Left renal pelvis (tissue), 4 donors: Measurements from ENCODE around the gene RAB9A. TPM values are rescaled to one million over a fixed set of nuclear protein-coding genes. Genes with fewer than 3 reads are reported as not detected.
A peak's percentile ranks its signal among the peaks of the same experiment; 100 is the strongest.
"Not testable (repeated sequence)": the region's sequence is repeated elsewhere in the genome, so short reads cannot be mapped to it uniquely, and the experiment has no call there.

ENCODE experiments used
- DNase-seq, 4 donors: peaks; one replicate each; pipeline ENCODE4 v3.0.0-alpha.2; 2013; ENCODE audit warnings: low read depth in 4 of 4, low spot score in 3 of 4
- polyA plus RNA-seq, 4 donors: library from polyadenylated mRNA; unstranded; fragments of 120-200 nt; gene quantifications; one replicate each; pipeline ENCODE4 v1.2.1, GENCODE V29; 2013; ENCODE audit not compliant: insufficient read length in 4 of 4

RAB9A gene
- polyA plus RNA-seq, 4 donors = 24.9 to 33.9 (median 25.6) TPM

- no peak for DNase-seq
Measured at GRCh38 chrX:13698432-13698831, 9.5 kb downstream of the RAB9A start.

- no peak for DNase-seq
Measured at GRCh38 chrX:13699183-13699826, 10.4 kb downstream of the RAB9A start.

GRCh38 chrX:13700380-13700779 lies 11.5 kb downstream of the RAB9A start:
- no peak for DNase-seq

- DNase-seq = no peak
Measured at GRCh38 chrX:13702111-13702789, 13.3 kb downstream of the RAB9A start.

- no peak for DNase-seq
Measured at GRCh38 chrX:13703135-13703534, 14.2 kb downstream of the RAB9A start.

- DNase-seq = no peak
Measured at GRCh38 chrX:13703589-13703988, 14.7 kb downstream of the RAB9A start.

- DNase-seq = no peak
Measured at GRCh38 chrX:13711141-13711540, 22.2 kb downstream of the RAB9A start.

GRCh38 chrX:13716455-13716854 lies 27.5 kb downstream of the RAB9A start:
- no peak for DNase-seq

- DNase-seq = no peak
Measured at GRCh38 chrX:13716905-13717304, 28.0 kb downstream of the RAB9A start.

- DNase-seq = no peak
Measured at GRCh38 chrX:13717700-13718472, 29.0 kb downstream of the RAB9A start.

- no peak for DNase-seq
Measured at GRCh38 chrX:13719192-13719856, 30.4 kb downstream of the RAB9A start.

- DNase-seq = no peak
Measured at GRCh38 chrX:13721371-13721770, 32.4 kb downstream of the RAB9A start.

GRCh38 chrX:13721819-13722519 lies 33.0 kb downstream of the RAB9A start:
- DNase-seq = no peak

GRCh38 chrX:13724878-13725277 lies 36.0 kb downstream of the RAB9A start:
- DNase-seq = not testable (repeated sequence)

- DNase-seq = not testable (repeated sequence)
Measured at GRCh38 chrX:13726583-13726982, 37.7 kb downstream of the RAB9A start.

GRCh38 chrX:13730523-13730922 lies 41.6 kb downstream of the RAB9A start:
- DNase-seq = not testable (repeated sequence)

- no peak for DNase-seq
Measured at GRCh38 chrX:13732246-13733067, 43.5 kb downstream of the RAB9A start.

GRCh38 chrX:13733506-13733905 lies 44.6 kb downstream of the RAB9A start:
- no peak for DNase-seq

- DNase-seq = peak; percentile 75 to 87 (median 82)
Measured at GRCh38 chrX:13734278-13735172, 45.6 kb downstream of the RAB9A start, which contains the start of the genes OFD1 and TRAPPC2. TSS of gene OFD1 (plus strand) at chrX:13734748. CDS start at chrX:13735072, 324 bp downstream. TSS of gene TRAPPC2 (minus strand) at chrX:13734620. CDS start at chrX:13719963, 14,657 bp downstream.
